Astrocyte (in vitro differentiated cells and primary cell): ENCODE results near the gene SELENOT.

Source experiments
- EZH2 ChIP-seq: IDR thresholded peaks from 2 replicates; pipeline ENCODE4 v1.6.1; 2012; ENCODE audit warnings: mild to moderate bottlenecking, low read length, inconsistent platforms; ENCODE audit not compliant: insufficient read depth
- TF ChIP-seq, protein P1 (sequence below): IDR thresholded peaks from 2 replicates; pipeline ENCODE4 v1.5.1; 2011; ENCODE audit warnings: low read depth, mild to moderate bottlenecking, inconsistent platforms, low read length, moderate library complexity; ENCODE audit not compliant: insufficient read depth

- TF ChIP-seq, protein P1, sequence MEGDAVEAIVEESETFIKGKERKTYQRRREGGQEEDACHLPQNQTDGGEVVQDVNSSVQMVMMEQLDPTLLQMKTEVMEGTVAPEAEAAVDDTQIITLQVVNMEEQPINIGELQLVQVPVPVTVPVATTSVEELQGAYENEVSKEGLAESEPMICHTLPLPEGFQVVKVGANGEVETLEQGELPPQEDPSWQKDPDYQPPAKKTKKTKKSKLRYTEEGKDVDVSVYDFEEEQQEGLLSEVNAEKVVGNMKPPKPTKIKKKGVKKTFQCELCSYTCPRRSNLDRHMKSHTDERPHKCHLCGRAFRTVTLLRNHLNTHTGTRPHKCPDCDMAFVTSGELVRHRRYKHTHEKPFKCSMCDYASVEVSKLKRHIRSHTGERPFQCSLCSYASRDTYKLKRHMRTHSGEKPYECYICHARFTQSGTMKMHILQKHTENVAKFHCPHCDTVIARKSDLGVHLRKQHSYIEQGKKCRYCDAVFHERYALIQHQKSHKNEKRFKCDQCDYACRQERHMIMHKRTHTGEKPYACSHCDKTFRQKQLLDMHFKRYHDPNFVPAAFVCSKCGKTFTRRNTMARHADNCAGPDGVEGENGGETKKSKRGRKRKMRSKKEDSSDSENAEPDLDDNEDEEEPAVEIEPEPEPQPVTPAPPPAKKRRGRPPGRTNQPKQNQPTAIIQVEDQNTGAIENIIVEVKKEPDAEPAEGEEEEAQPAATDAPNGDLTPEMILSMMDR: no peak
- no peak for TF ChIP-seq EZH2
These were observed 829 bp downstream of the SELENOT start for GRCh38 chr3:150603980-150604319.
